ENCODE measurements around the gene IGF2. TPM values are rescaled to one million over a fixed set of nuclear protein-coding genes. Genes with fewer than 3 reads are reported as not detected.

Gene IGF2
- total RNA-seq: 0.60 and 7.3 TPM in 2 replicates

GRCh38 chr11:2139123-2139521, at the start of gene IGF2:
IGF2 (minus strand) TSS chr11:2139389; CDS start chr11:2135523, 3,866 bp downstream.

GRCh38 chr11:2171591-2172003, 32.4 kb upstream of the IGF2 start, which contains the start of gene TH:
TH (minus strand) TSS chr11:2171815; CDS start chr11:2171786, 29 bp downstream.

GRCh38 chr11:2160736-2161259, 21.6 kb upstream of the IGF2 start, which contains the start of gene INS:
INS (minus strand) TSS chr11:2161209; CDS start chr11:2160971, 238 bp downstream.

Other genes starting within 250 kb of the IGF2 start
- not detected in 2 replicates for gene PRR33, start 247.5 kb downstream of the IGF2 start, total RNA-seq
- gene TNNT3, start 219.7 kb downstream of the IGF2 start, total RNA-seq: not detected in 2 replicates
- 4.1 and 65.3 TPM in 2 replicates for gene MRPL23, start 192.1 kb downstream of the IGF2 start, total RNA-seq
- 11.3 and 128 TPM in 2 replicates for gene H19, start 141.5 kb downstream of the IGF2 start, total RNA-seq
- not detected in 2 replicates for gene INS, start 21.8 kb upstream of the IGF2 start, total RNA-seq
- gene TH, start 32.4 kb upstream of the IGF2 start, total RNA-seq: 0.09 TPM in 1 of 2 replicates, not detected in the other
- not detected in 2 replicates for gene ASCL2, start 131.2 kb upstream of the IGF2 start, total RNA-seq
- not detected in 2 replicates for gene C11orf21, start 162.5 kb upstream of the IGF2 start, total RNA-seq
- gene TSPAN32, start 162.6 kb upstream of the IGF2 start, total RNA-seq: not detected in 2 replicates
- gene CD81, start 237.9 kb upstream of the IGF2 start, total RNA-seq: 190 and 216 TPM in 2 replicates

Measured in dermis lymphatic vessel endothelial cell (primary cell).